Dendritic cell treated with granulocyte-macrophage colony-stimulating factor and Interleukin-4, amounts not matched to agents 40 ng/mL and 50 ng/mL, for 4 days (primary cell): ENCODE results near the gene NANOS3.

ENCODE experiments used
- H3K27ac Mint-ChIP-seq: one replicate; pipeline ENCODE4 v1.8.0; 2022; ENCODE audit warnings: mild to moderate bottlenecking, mixed read lengths
- H3K27me3 Mint-ChIP-seq: one replicate; pipeline ENCODE4 v1.8.0; 2022; ENCODE audit warnings: mild to moderate bottlenecking, mixed read lengths
- H3K36me3 Mint-ChIP-seq: one replicate; pipeline ENCODE4 v1.8.0; 2022; ENCODE audit warnings: low read depth, mixed read lengths
- H3K4me1 Mint-ChIP-seq: one replicate; pipeline ENCODE4 v1.8.0; 2022; ENCODE audit warnings: low read depth, mixed read lengths
- H3K4me3 Mint-ChIP-seq: one replicate; pipeline ENCODE4 v1.8.0; 2022; ENCODE audit warnings: mild to moderate bottlenecking, moderate library complexity, mixed read lengths
- H3K9me3 Mint-ChIP-seq: one replicate; pipeline ENCODE4 v1.8.0; 2022; ENCODE audit warnings: mixed read lengths
- intact Hi-C: fragments of 100-400 bp; cut with micrococcal nuclease; formaldehyde crosslinking; loops from one replicate; pipeline ENCODE4 v1.15.0; 2022

NANOS3 gene

GRCh38 chr19:13899393-13899792 lies 22.5 kb downstream of the NANOS3 start:
- Mint-ChIP-seq H3K27me3 (peaks cover 1% of the 10 kb centered on the region), H3K4me1 (peaks cover 8% of the 10 kb centered on the region), H3K4me3 (no peak overlapping the region), H3K27ac (no peak overlapping the region), H3K36me3 (no peaks in the 10 kb centered on the region), H3K9me3 (no peaks in the 10 kb centered on the region)
- intact Hi-C loops = no loop called here

- H3K27ac Mint-ChIP-seq = peak overlapping the region; percentile 14
- intact Hi-C loops = no loop called here
- H3K36me3 Mint-ChIP-seq = no peaks in the 10 kb centered on the region
- H3K27me3 Mint-ChIP-seq = peaks cover 1% of the 10 kb centered on the region
- H3K4me3 Mint-ChIP-seq = no peak overlapping the region
- H3K9me3 Mint-ChIP-seq = no peaks in the 10 kb centered on the region
- H3K4me1 Mint-ChIP-seq = peaks cover 8% of the 10 kb centered on the region
These were observed 23.1 kb downstream of the NANOS3 start for GRCh38 chr19:13899912-13900584.

GRCh38 chr19:13902993-13903555 lies 26.1 kb downstream of the NANOS3 start:
- Mint-ChIP-seq H3K36me3 (peaks cover 6% of the 10 kb centered on the region), H3K27ac (no peak overlapping the region), H3K27me3 (peaks cover 1% of the 10 kb centered on the region), H3K4me1 (peaks cover 27% of the 10 kb centered on the region), H3K9me3 (no peaks in the 10 kb centered on the region), H3K4me3 (no peak overlapping the region)
- intact Hi-C loops = no loop called here

GRCh38 chr19:13905634-13906520 lies 28.9 kb downstream of the NANOS3 start, which contains the start of the genes BRME1 and CC2D1A:
BRME1 (minus strand) TSS chr19:13906117; CDS start chr19:13904892, 1,225 bp downstream.
CC2D1A (plus strand) TSS chr19:13906201; CDS start chr19:13906442, 241 bp downstream.
- Mint-ChIP-seq H3K27me3 (no peaks in the 10 kb centered on the region), H3K4me3 (peak within 1 kb of the TSS; percentile 91), H3K27ac (peak within 1 kb of the TSS; percentile 85), H3K4me1 (peaks cover 31% of the 10 kb centered on the region), H3K36me3 (peaks cover 23% of the 10 kb centered on the region), H3K9me3 (no peaks in the 10 kb centered on the region)
- intact Hi-C loops = no loop called here

GRCh38 chr19:13906521-13906904 lies 29.6 kb downstream of the NANOS3 start:
- Mint-ChIP-seq H3K9me3 (no peaks in the 10 kb centered on the region), H3K27ac (peak overlapping the region; percentile 85), H3K27me3 (no peaks in the 10 kb centered on the region), H3K36me3 (peaks cover 29% of the 10 kb centered on the region), H3K4me1 (peaks cover 31% of the 10 kb centered on the region), H3K4me3 (peak overlapping the region; percentile 91)
- intact Hi-C loops = no loop called here

- H3K4me3 Mint-ChIP-seq = peak overlapping the region; percentile 91
- peak overlapping the region; percentile 85 for H3K27ac Mint-ChIP-seq
- H3K27me3 Mint-ChIP-seq = no peaks in the 10 kb centered on the region
- intact Hi-C loops = no loop called here
- peaks cover 31% of the 10 kb centered on the region for H3K4me1 Mint-ChIP-seq
- no peaks in the 10 kb centered on the region for H3K9me3 Mint-ChIP-seq
- peaks cover 33% of the 10 kb centered on the region for H3K36me3 Mint-ChIP-seq
These were observed 30.0 kb downstream of the NANOS3 start for GRCh38 chr19:13906910-13907309.

GRCh38 chr19:13908674-13909073 lies 31.7 kb downstream of the NANOS3 start:
- Mint-ChIP-seq H3K4me3 (no peak overlapping the region), H3K27me3 (no peaks in the 10 kb centered on the region), H3K36me3 (peaks cover 51% of the 10 kb centered on the region), H3K9me3 (no peaks in the 10 kb centered on the region), H3K27ac (no peak overlapping the region), H3K4me1 (peaks cover 31% of the 10 kb centered on the region)
- intact Hi-C loops = no loop called here

GRCh38 chr19:13909430-13909829 lies 32.5 kb downstream of the NANOS3 start:
- no peaks in the 10 kb centered on the region for H3K9me3 Mint-ChIP-seq
- peaks cover 31% of the 10 kb centered on the region for H3K4me1 Mint-ChIP-seq
- H3K4me3 Mint-ChIP-seq = no peak overlapping the region
- intact Hi-C loops = no loop called here
- H3K27me3 Mint-ChIP-seq = no peaks in the 10 kb centered on the region
- H3K27ac Mint-ChIP-seq = no peak overlapping the region
- H3K36me3 Mint-ChIP-seq = peaks cover 58% of the 10 kb centered on the region

GRCh38 chr19:13913352-13913751 lies 36.4 kb downstream of the NANOS3 start:
- peaks cover 12% of the 10 kb centered on the region for H3K4me1 Mint-ChIP-seq
- peaks cover 77% of the 10 kb centered on the region for H3K36me3 Mint-ChIP-seq

GRCh38 chr19:13914777-13915176 lies 37.8 kb downstream of the NANOS3 start:
- H3K4me3 Mint-ChIP-seq = no peak overlapping the region
- H3K36me3 Mint-ChIP-seq = peaks cover 86% of the 10 kb centered on the region
- no peaks in the 10 kb centered on the region for H3K9me3 Mint-ChIP-seq
- no peak overlapping the region for H3K27ac Mint-ChIP-seq
- H3K27me3 Mint-ChIP-seq = no peaks in the 10 kb centered on the region
- intact Hi-C loops = no loop called here
- H3K4me1 Mint-ChIP-seq = peaks cover 2% of the 10 kb centered on the region

More at GRCh38 chr19:13913352-13913751, 36.4 kb downstream of the NANOS3 start:
- no peak overlapping the region for H3K4me3 Mint-ChIP-seq
- no peaks in the 10 kb centered on the region for H3K9me3 Mint-ChIP-seq
- intact Hi-C loops = no loop called here
- no peak overlapping the region for H3K27ac Mint-ChIP-seq
- no peaks in the 10 kb centered on the region for H3K27me3 Mint-ChIP-seq

GRCh38 chr19:13917888-13918406 lies 41.0 kb downstream of the NANOS3 start:
- Mint-ChIP-seq H3K9me3 (no peaks in the 10 kb centered on the region), H3K36me3 (peaks cover 86% of the 10 kb centered on the region), H3K4me3 (no peak overlapping the region), H3K4me1 (no peaks in the 10 kb centered on the region), H3K27me3 (no peaks in the 10 kb centered on the region), H3K27ac (no peak overlapping the region)
- intact Hi-C loops = no loop called here

GRCh38 chr19:13918726-13919411 lies 41.9 kb downstream of the NANOS3 start:
- H3K4me1 Mint-ChIP-seq = no peaks in the 10 kb centered on the region
- peaks cover 86% of the 10 kb centered on the region for H3K36me3 Mint-ChIP-seq

GRCh38 chr19:13920524-13920923 lies 43.6 kb downstream of the NANOS3 start:
- no peaks in the 10 kb centered on the region for H3K27me3 Mint-ChIP-seq
- no peaks in the 10 kb centered on the region for H3K9me3 Mint-ChIP-seq
- no peak overlapping the region for H3K27ac Mint-ChIP-seq
- peaks cover 86% of the 10 kb centered on the region for H3K36me3 Mint-ChIP-seq
- no peak overlapping the region for H3K4me3 Mint-ChIP-seq
- intact Hi-C loops = no loop called here
- no peaks in the 10 kb centered on the region for H3K4me1 Mint-ChIP-seq

More at GRCh38 chr19:13918726-13919411, 41.9 kb downstream of the NANOS3 start:
- Mint-ChIP-seq H3K27me3 (no peaks in the 10 kb centered on the region), H3K9me3 (no peaks in the 10 kb centered on the region), H3K4me3 (no peak overlapping the region), H3K27ac (no peak overlapping the region)
- intact Hi-C loops = no loop called here
